RCC 7860 (cell line): ENCODE measurements around the gene SERINC3.
"Not testable (repeated sequence)": the region's sequence is repeated elsewhere in the genome, so short reads cannot be mapped to it uniquely, and the experiment has no call there.

Experiments used
- DNase-seq: peaks from one replicate; pipeline ENCODE4 v3.0.0-alpha.2; 2015; ENCODE audit warnings: low spot score
- FAIRE-seq: peaks from 2 replicates; lab custom pipeline; 2012; peaks lifted over from hg19 to GRCh38; lab: Jason Lieb, UNC

SERINC3 gene

DNA sequence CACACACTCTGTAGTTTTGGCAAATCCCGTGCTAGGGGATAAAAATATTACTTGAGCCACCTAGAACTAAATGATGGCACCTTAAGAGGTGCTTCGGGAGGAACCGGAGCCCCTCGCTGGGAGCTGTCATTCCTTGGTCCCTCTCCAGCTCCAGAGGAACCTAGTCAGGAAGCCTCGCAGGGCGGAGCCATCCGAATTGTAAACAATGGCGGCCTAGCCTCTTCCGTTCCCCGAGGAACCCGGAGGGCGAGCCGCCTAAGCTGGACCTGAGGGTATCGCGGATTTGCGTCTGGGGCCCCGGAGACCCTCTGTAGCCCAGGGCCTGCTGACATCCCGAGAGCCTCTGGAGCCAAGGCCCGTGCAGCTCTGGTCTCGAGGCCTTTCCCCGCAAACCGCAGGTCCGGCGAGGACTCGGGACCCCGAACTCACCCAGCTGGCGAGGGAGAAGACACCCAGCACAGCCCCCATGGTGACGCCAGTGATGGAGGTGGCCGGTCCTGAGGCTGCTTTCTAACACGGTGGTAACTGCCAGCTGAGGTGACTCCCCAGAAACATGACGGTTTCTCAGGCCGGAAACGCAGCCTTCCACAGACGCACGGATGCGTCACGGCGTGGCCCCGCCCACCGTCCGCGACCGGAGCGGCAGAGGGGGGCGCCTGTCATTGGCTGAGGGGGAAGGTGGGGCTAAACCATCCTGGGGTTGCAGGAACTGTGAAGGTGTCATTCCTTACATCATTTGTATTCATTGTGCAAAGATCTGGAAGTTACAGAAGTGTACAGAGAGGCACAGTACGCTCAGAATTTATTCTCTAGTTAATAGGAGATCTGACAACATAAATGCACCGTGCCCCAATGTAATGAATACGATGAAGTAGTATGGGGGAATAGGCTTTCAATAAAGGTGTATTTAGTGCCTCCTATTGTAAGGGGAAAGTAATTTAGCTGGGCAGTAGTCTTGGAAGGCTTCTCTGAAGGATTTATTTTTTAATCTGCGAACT lies at the start of gene SERINC3:
Gene SERINC3, minus strand, starts transcription at position 587 of the 998 bp plus-strand sequence. Its CDS starts 119 bp downstream, at position 468.
- FAIRE-seq (peak; percentile 86), DNase-seq (peak; percentile 80)

GRCh38 chr20:44571362-44571988 lies 49.6 kb upstream of the SERINC3 start:
- no peak for DNase-seq
- no peak for FAIRE-seq

- DNase-seq (no peak), FAIRE-seq (no peak)
These were observed 48.5 kb upstream of the SERINC3 start for GRCh38 chr20:44570367-44570766.

DNA sequence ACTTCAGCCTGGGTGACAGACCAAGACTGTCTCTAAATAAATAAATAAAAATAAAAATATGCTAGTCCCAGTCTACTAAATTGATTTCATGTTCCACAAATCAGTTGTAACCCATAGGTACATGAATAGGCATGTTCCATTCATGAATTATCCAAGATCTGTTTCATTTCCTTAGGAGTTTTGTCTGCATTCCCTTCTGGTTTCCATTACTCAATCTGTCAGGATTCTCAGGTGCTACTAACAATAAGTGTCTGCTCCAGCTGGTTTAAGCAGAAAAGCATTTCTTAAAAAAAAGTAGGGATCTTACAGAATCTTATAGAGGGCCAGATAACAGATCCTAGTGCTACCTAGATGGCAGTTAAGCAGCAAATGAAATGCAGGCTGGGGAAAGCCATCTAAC lies 44.9 kb upstream of the SERINC3 start:
- FAIRE-seq (no peak), DNase-seq (no peak)

- FAIRE-seq (no peak), DNase-seq (no peak)
These were observed 44.1 kb upstream of the SERINC3 start for GRCh38 chr20:44566018-44566417.

DNA sequence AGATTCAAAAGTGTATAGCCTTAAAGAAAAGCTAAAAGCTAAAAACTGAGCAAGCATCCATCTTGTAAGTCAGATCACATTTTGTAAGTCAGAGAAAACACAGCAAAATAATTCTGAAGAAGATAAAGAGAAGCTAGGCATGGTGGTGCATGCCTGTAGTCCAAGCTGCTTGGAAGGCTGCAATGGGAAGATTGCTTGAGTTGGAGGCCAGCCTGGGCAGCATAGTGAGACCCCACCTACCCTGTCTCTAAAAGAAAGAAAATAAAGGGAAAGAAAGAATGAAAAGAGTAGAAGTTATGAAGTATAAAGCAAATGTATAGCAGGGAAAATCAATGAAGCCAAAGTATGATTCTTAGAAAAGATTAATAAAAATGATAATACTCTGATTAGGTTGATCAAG lies 40.0 kb upstream of the SERINC3 start:
- FAIRE-seq (no peak), DNase-seq (no peak)

GRCh38 chr20:44560818-44561217 lies 38.9 kb upstream of the SERINC3 start:
- FAIRE-seq, DNase-seq: not testable (repeated sequence)

- FAIRE-seq (no peak), DNase-seq (no peak)
These were observed 38.4 kb upstream of the SERINC3 start for GRCh38 chr20:44560229-44560628.

GRCh38 chr20:44559302-44559701 lies 37.4 kb upstream of the SERINC3 start:
- FAIRE-seq, result no peak
- no peak for DNase-seq

- peak; percentile 81 for FAIRE-seq
These were observed 31.4 kb upstream of the SERINC3 start for GRCh38 chr20:44552950-44553908.

GRCh38 chr20:44552568-44552949 lies 30.7 kb upstream of the SERINC3 start:
- FAIRE-seq (no peak), DNase-seq (no peak)

More at GRCh38 chr20:44552950-44553908, 31.4 kb upstream of the SERINC3 start:
- DNase-seq, result no peak

- DNase-seq, result no peak
- FAIRE-seq, result no peak
These were observed 30.2 kb upstream of the SERINC3 start for GRCh38 chr20:44552050-44552449.

DNA sequence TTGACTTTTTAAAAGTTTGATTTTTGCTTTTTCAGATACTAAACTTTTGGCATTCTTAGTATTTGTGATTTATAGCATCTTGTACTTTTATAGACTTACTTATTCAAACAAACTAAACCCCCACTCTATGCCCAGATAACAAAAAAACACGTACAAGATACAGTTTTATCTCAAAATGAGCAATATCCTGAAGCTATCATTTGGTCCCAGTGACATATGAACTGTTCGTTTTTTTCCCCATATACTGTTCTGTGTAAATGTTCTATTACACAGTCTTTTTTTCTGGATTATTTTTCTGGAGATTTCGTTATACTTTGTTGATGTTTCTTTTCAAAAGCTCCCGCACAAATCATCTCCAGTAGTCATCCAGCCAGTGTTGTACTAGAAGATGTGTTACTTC lies 27.3 kb upstream of the SERINC3 start:
- no peak for FAIRE-seq
- no peak for DNase-seq

GRCh38 chr20:44547419-44547818 lies 25.5 kb upstream of the SERINC3 start:
- no peak for DNase-seq
- no peak for FAIRE-seq

- FAIRE-seq, result no peak
- DNase-seq, result no peak
These were observed 22.4 kb upstream of the SERINC3 start for GRCh38 chr20:44544263-44544662.

- no peak for FAIRE-seq
- DNase-seq, result no peak
These were observed 21.5 kb upstream of the SERINC3 start for GRCh38 chr20:44543358-44543757.

- DNase-seq (no peak), FAIRE-seq (no peak)
These were observed 21.0 kb upstream of the SERINC3 start for GRCh38 chr20:44542890-44543289.

DNA sequence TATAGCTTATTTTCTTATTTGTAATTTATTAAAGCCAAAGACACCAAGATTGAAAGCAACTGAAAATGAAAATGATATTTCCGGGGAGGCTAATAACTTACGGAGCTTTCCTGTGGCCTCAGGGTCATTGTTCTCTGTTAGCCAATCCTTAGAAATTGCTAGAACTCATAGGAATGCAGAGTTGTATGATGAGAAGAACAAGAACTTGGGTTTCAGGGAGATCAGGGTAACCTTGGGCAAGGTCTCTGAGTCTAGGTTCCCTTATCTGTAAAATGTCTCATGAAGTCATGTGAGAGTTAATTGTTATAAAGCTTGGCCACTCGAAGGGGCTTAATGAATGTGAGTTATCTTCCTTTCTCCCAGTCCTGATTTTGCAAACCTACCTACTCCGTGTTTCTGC lies 20.1 kb upstream of the SERINC3 start:
- DNase-seq, result no peak
- FAIRE-seq, result no peak

DNA sequence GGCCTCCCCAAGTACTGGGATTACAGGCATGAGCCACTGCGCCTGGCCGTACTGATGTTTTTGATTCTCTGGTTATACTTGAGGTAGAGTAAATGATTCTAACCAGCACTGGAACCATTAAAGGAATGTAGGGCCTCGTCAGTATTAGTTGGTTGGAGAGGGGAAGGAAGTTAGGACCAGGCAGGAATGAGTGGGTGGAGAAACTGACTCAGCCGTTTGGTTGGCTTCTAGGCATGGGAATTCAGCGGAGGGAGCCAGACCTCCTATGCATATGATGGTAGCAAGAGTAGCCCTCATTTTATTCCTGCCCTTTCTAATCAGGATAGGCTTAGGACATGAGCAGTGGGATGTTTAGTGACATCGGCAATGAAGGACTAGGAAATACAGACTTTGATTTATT lies 19.0 kb upstream of the SERINC3 start:
- no peak for FAIRE-seq
- no peak for DNase-seq

DNA sequence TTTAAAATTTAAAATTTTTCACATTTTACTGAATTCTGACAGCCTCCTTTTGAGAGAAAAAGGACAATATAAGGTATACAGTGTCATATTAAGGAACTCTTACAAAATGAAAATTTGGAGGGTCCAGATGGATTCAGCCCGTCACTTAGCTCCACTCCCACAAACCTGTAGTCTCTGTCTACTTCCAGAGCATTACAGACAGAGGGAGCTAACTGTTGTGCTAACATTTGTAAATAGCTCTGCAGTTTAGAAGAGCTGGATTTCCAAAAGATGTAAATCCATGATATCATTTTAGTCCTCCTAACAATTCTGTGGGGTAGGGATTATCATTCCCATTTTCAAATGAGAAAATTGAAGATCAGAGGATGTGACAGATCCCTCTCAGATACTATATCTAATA lies 16.1 kb upstream of the SERINC3 start:
- DNase-seq (no peak), FAIRE-seq (no peak)

- DNase-seq (no peak), FAIRE-seq (no peak)
These were observed 14.3 kb upstream of the SERINC3 start for GRCh38 chr20:44536175-44536574.
